Heart left ventricle (tissue), 16 donors: ENCODE results near the gene MAP3K5. TPM values are rescaled to one million over a fixed set of nuclear protein-coding genes. Genes with fewer than 3 reads are reported as not detected.
"Not testable (repeated sequence)": the region's sequence is repeated elsewhere in the genome, so short reads cannot be mapped to it uniquely, and the experiment has no call there.

Experiments used
- ATAC-seq, 4 donors: fragments of 200-7000 bp; cut with Tn5 transposase; one replicate each; pipeline ENCODE4 v1.9.1; 2020 to 2022; ENCODE audit warnings: moderate library complexity in 4 of 4, mild to moderate bottlenecking in 3 of 4, moderate number of reproducible peaks in 1 of 4
- DNase-seq, 5 donors: peaks; one replicate each; pipeline ENCODE4 v3.0.0-alpha.2; 2020
- H3K27ac ChIP-seq, 12 donors: fragments of 200-600 bp; sonication (generic) in 4 of 12; one replicate each; pipeline versions ENCODE4 v1.5.0 to v1.8.0; 2016 to 2022; ENCODE audit warnings: mild to moderate bottlenecking in 2 of 12
- H3K27me3 ChIP-seq, 9 donors: fragments of 200-600 bp; sonication (generic) in 2 of 9; one replicate each; pipeline versions ENCODE4 v1.5.1 to v1.8.0; 2016 to 2022; ENCODE audit warnings: mild to moderate bottlenecking in 3 of 9
- H3K36me3 ChIP-seq, 9 donors: fragments of 200-600 bp; sonication (generic) in 2 of 9; one replicate each; pipeline versions ENCODE4 v1.5.0 to v1.8.0; 2018 to 2022; ENCODE audit warnings: mild to moderate bottlenecking in 2 of 9
- H3K4me1 ChIP-seq, 12 donors: fragments of 200-600 bp; sonication (generic) in 4 of 12; one replicate each; pipeline versions ENCODE4 v1.5.0 to v1.8.0; 2016 to 2022; ENCODE audit warnings: mild to moderate bottlenecking in 3 of 12
- H3K4me3 ChIP-seq, 12 donors: fragments of 200-600 bp; sonication (generic) in 4 of 12; one replicate each; pipeline versions ENCODE4 v1.5.0 to v1.8.0; 2017 to 2022; ENCODE audit warnings: mild to moderate bottlenecking in 9 of 12, moderate library complexity in 4 of 12
- H3K9me3 ChIP-seq, 12 donors: fragments of 200-600 bp; sonication (generic) in 4 of 12; one replicate each; pipeline versions ENCODE4 v1.5.0 to v1.8.0; 2016 to 2022; ENCODE audit warnings: mild to moderate bottlenecking in 1 of 12
- CTCF ChIP-seq, 12 donors: fragments of 200-600 bp; sonication (generic) in 4 of 12; IDR thresholded peaks; one replicate each; pipeline versions ENCODE4 v1.5.0 to v1.8.0; 2018 to 2022; ENCODE audit warnings: antibody characterized with exemption in 12 of 12, mild to moderate bottlenecking in 5 of 12
- POLR2A ChIP-seq, 2 donors: fragments of 450-650 bp; IDR thresholded peaks; one replicate each; pipeline ENCODE4 v1.6.1; 2017; ENCODE audit warnings: antibody characterized with exemption in 2 of 2, mild to moderate bottlenecking in 2 of 2, moderate library complexity in 2 of 2
- whole genome bisulfite sequencing, 4 donors: extraction: QIAGEN DNeasy Blood & Tissue Kit in 2 of 4; methylation state at CpG; one replicate each; pipeline versions ENCODE4 v1.1.5 to v1.1.7; 2013 to 2018; 5-methylcytosine and 5-hydroxymethylcytosine counted together
- intact Hi-C, 10 donors: fragments of 100-400 bp; cut with DNase I; formaldehyde crosslinking; loops; one replicate each; pipeline versions ENCODE4 v1.11.1 to v1.14.2; 2022
- polyA plus RNA-seq, 2 donors: library from polyadenylated mRNA; stranded (reverse); fragments of 200-250 nt; gene quantifications; one replicate each; pipeline ENCODE4 v1.2.3, GENCODE V29; 2013
- total RNA-seq, 9 donors: library from RNA; depleted of rRNA in 2 of 9; stranded (reverse); fragments of >200 nt in 2 of 9; fragmentation: NEBNext Ultra II Directional in 3 of 9; extraction: Animal tissue kit (Norgen Biotek cat#: 25700) in 3 of 9; gene quantifications; one replicate each; pipeline versions ENCODE4 v1.1.0 to v1.2.4, GENCODE V29; 2016 to 2023
- donor health status: ischemic (EF 13 %, LVEDD 7.1; RV severe dilation, severe dysfunction).
- donor health status: healthy with polysubstance abuse.
- donor health status: DM: no; HTN: yes; CAD: no.
- donor health status: DM: no; HTN: no; CAD: no.
- donor health status: ischemic (EF 25% LVEDD 6.9; RV normal size, moderate dysfunction).
- donor health status: ischemic (EF 25% LVEDD 5.7; RV mildly dilated, moderate dysfunction).
- donor health status: healthy.
- donor health status: DM: yes; HTN: yes; CAD: no.
- donor health status: ischemic (EF 35%, LVEDD 5.7; RV mildly dilated, moderate dysfunction).
- donor health status: nonischemic (EF 11% LVEDD 7.7; RV severe dilation, severe dysfunction).
- donor health status: DM: yes; HTN: yes; CAD: no.
- donor health status: PGD.
- donor health status: ischemic (EF 29% LVEDD 5.4; RV normal size, mild dysfunction).
- donor health status: nonischemic (EF 23%, LVEDD 6.1; RV moderate dilation, normal function).

MAP3K5 gene
- total and polyA plus RNA-seq, 11 donors = 7.1 to 34.1 (median 27.8) TPM

GRCh38 chr6:136820561-136820960 lies 28.3 kb upstream of the MAP3K5 start:
- peaks cover 0 to 4% (median 0%) of the 10 kb centered on the region in 9 donors for H3K36me3 ChIP-seq
- WGBS, 4 donors = 46 to 67% (median 49%) methylated on average over 2 of the region's 2 CpGs
- no peak overlapping the region for H3K4me3 ChIP-seq
- H3K27ac ChIP-seq = peak overlapping the region in 11 of 12 donors; percentile 14 to 96 (median 81)
- ATAC-seq = peak; percentile 28 to 77 (median 58)
- peaks cover 0 to 28% (median 11%) of the 10 kb centered on the region in 12 donors for H3K4me1 ChIP-seq
- TF ChIP-seq POLR2A (IDR thresholded peaks at IDR 0.05) (no peak), CTCF (IDR thresholded peaks at IDR 0.05) (no peak)
- peak in 1 of 5 donors; percentile 19 for DNase-seq
- intact Hi-C loops = no loop called here
- H3K9me3 ChIP-seq = peaks cover 0 to 1% (median 0%) of the 10 kb centered on the region in 12 donors
- H3K27me3 ChIP-seq = no peaks in the 10 kb centered on the region

- intact Hi-C loops = no loop called here
- Histone ChIP-seq H3K27ac (no peak overlapping the region), H3K4me1 (peaks cover 0 to 17% (median 4%) of the 10 kb centered on the region in 12 donors), H3K27me3 (peaks cover 0 to 3% (median 0%) of the 10 kb centered on the region in 9 donors), H3K4me3 (no peak overlapping the region), H3K9me3 (peaks cover 0 to 3% (median 0%) of the 10 kb centered on the region in 12 donors), H3K36me3 (no peaks in the 10 kb centered on the region)
- TF ChIP-seq CTCF (IDR thresholded peaks at IDR 0.05) (no peak), POLR2A (IDR thresholded peaks at IDR 0.05) (no peak)
- ATAC-seq (no peak), DNase-seq (no peak)
- WGBS, 4 donors = 49 to 62% (median 56%) methylated on average over 2 of the region's 2 CpGs
These were observed 24.4 kb upstream of the MAP3K5 start for GRCh38 chr6:136816656-136817055.

GRCh38 chr6:136815608-136816007 lies 23.3 kb upstream of the MAP3K5 start:
- H3K27ac ChIP-seq, H3K36me3 ChIP-seq, intact Hi-C loops, H3K4me3 ChIP-seq, H3K27me3 ChIP-seq, DNase-seq, H3K4me1 ChIP-seq, H3K9me3 ChIP-seq, ATAC-seq: not testable (repeated sequence)
- WGBS, 4 donors = 77 to 100% (median 98%) methylated on average over 1 of the region's 1 CpG

- 57 to 75% (median 69%) methylated on average over 2 of the region's 2 CpGs for WGBS, 4 donors
- TF ChIP-seq CTCF (IDR thresholded peaks at IDR 0.05) = no peak
- no peak for TF ChIP-seq POLR2A (IDR thresholded peaks at IDR 0.05)
- no peak overlapping the region for H3K27ac ChIP-seq
- no peaks in the 10 kb centered on the region for H3K36me3 ChIP-seq
- peaks cover 0 to 3% (median 0%) of the 10 kb centered on the region in 12 donors for H3K9me3 ChIP-seq
- DNase-seq = no peak
- ATAC-seq = no peak
- H3K4me1 ChIP-seq = peaks cover 0 to 4% (median 0%) of the 10 kb centered on the region in 12 donors
- intact Hi-C loops = no loop called here
- H3K27me3 ChIP-seq = peaks cover 0 to 3% (median 0%) of the 10 kb centered on the region in 9 donors
- no peak overlapping the region for H3K4me3 ChIP-seq
These were observed 19.9 kb upstream of the MAP3K5 start for GRCh38 chr6:136812174-136812573.

- Histone ChIP-seq H3K9me3 (peaks cover 0 to 3% (median 0%) of the 10 kb centered on the region in 12 donors), H3K4me3 (no peak overlapping the region), H3K27me3 (peaks cover 0 to 3% (median 0%) of the 10 kb centered on the region in 9 donors), H3K27ac (no peak overlapping the region), H3K36me3 (no peaks in the 10 kb centered on the region), H3K4me1 (peaks cover 0 to 4% (median 0%) of the 10 kb centered on the region in 12 donors)
- intact Hi-C loops = no loop called here
- DNase-seq = no peak
- TF ChIP-seq POLR2A (IDR thresholded peaks at IDR 0.05) (no peak), CTCF (IDR thresholded peaks at IDR 0.05) (no peak)
- ATAC-seq = no peak
These were observed 19.0 kb upstream of the MAP3K5 start for GRCh38 chr6:136811272-136811671.
